Caco-2 (cell line): ENCODE results near the gene ADAM15. TPM values are rescaled to one million over a fixed set of nuclear protein-coding genes. Genes with fewer than 3 reads are reported as not detected.

Experiments used
- BruUV-seq: library from RNA; stranded (reverse); fragments of 400-500 nt; replicated peaks from 2 replicates; lab custom pipeline; 2021; lab: Mats Ljungman, UMichigan
- CTCF ChIA-PET: fragments of 300-600 bp; sonication (Branson Sonifier 250); formaldehyde crosslinking; loops from one replicate; lab custom pipeline; 2022; ENCODE audit warnings: antibody characterized with exemption; lab: Charles Lee
- POLR2A ChIA-PET: fragments of 300-600 bp; sonication (Branson Sonifier 250); formaldehyde crosslinking; loops from one replicate; lab custom pipeline; 2022; ENCODE audit warnings: antibody characterized with exemption; lab: Charles Lee
- DNase-seq, 2 experiments: peaks; one replicate each; pipeline versions ENCODE4 v3.0.0 to v3.0.0-alpha.2; 2020 to 2022
- H3K27me3 ChIP-seq: replicated peaks from 2 replicates; pipeline ENCODE4 v1.6.0; 2011; ENCODE audit warnings: low read length; ENCODE audit not compliant: control insufficient read depth, insufficient read depth
- H3K36me3 ChIP-seq: 2 replicates; pipeline ENCODE4 v1.5.1; 2011; ENCODE audit warnings: low read length; ENCODE audit not compliant: control insufficient read depth, insufficient read depth
- H3K4me1 ChIP-seq: fragments of 250-450 bp; sonication (Bioruptor Pico); 2 replicates; pipeline ENCODE4 v1.5.1; 2020; ENCODE audit warnings: mild to moderate bottlenecking
- H3K4me3 ChIP-seq: 2 replicates; pipeline ENCODE4 v1.5.1; 2011; ENCODE audit warnings: low read depth, mild to moderate bottlenecking, control low read depth, low read length
- H3K9me3 ChIP-seq: fragments of 250-450 bp; sonication (Bioruptor Pico); 2 replicates; pipeline ENCODE4 v1.5.1; 2020; ENCODE audit warnings: mild to moderate bottlenecking, moderate library complexity
- H3K27ac Mint-ChIP-seq: one replicate; pipeline ENCODE4 v1.8.0; 2022; ENCODE audit warnings: mixed read lengths; ENCODE audit not compliant: unreplicated experiment
- H3K27me3 Mint-ChIP-seq: one replicate; pipeline ENCODE4 v1.8.0; 2022; ENCODE audit warnings: mixed read lengths; ENCODE audit not compliant: insufficient read depth, unreplicated experiment
- H3K36me3 Mint-ChIP-seq: one replicate; pipeline ENCODE4 v1.8.0; 2022; ENCODE audit warnings: mild to moderate bottlenecking, mixed read lengths; ENCODE audit not compliant: insufficient read depth, unreplicated experiment
- H3K4me1 Mint-ChIP-seq: one replicate; pipeline ENCODE4 v1.8.0; 2022; ENCODE audit warnings: low read depth, mixed read lengths; ENCODE audit not compliant: unreplicated experiment
- H3K4me3 Mint-ChIP-seq: one replicate; pipeline ENCODE4 v1.8.0; 2022; ENCODE audit warnings: mild to moderate bottlenecking, moderate library complexity, mixed read lengths; ENCODE audit not compliant: unreplicated experiment
- H3K9me3 Mint-ChIP-seq: one replicate; pipeline ENCODE4 v1.8.0; 2022; ENCODE audit warnings: mixed read lengths; ENCODE audit not compliant: unreplicated experiment
- intact Hi-C: fragments of 100-400 bp; cut with micrococcal nuclease; formaldehyde crosslinking; loops from one replicate; pipeline ENCODE4 v1.10.0; 2022; ENCODE audit not compliant: unreplicated experiment
- total RNA-seq: library from RNA; stranded (reverse); gene quantifications from 2 replicates; pipeline ENCODE4 v1.2.3, GENCODE V29; 2022
- TF ChIP-seq, protein P1 (sequence below), 2 experiments: fragments of 200-600 bp in 1 of 2; IDR thresholded peaks; 1 replicate in 1 of 2; 2 replicates in 1 of 2; pipeline versions ENCODE4 v1.5.1 to v1.8.0; 2011 to 2022; ENCODE audit warnings: antibody characterized with exemption in 1 of 2, control low read depth in 1 of 2, inconsistent platforms in 1 of 2, low read depth in 1 of 2, low read length in 1 of 2, mild to moderate bottlenecking in 1 of 2, moderate library complexity in 1 of 2; ENCODE audit not compliant: insufficient read depth in 1 of 2, severe bottlenecking in 1 of 2, unreplicated experiment in 1 of 2

The ADAM15 gene
- total RNA-seq, 1 experiment from 2014 or later = 44.0 TPM

DNA sequence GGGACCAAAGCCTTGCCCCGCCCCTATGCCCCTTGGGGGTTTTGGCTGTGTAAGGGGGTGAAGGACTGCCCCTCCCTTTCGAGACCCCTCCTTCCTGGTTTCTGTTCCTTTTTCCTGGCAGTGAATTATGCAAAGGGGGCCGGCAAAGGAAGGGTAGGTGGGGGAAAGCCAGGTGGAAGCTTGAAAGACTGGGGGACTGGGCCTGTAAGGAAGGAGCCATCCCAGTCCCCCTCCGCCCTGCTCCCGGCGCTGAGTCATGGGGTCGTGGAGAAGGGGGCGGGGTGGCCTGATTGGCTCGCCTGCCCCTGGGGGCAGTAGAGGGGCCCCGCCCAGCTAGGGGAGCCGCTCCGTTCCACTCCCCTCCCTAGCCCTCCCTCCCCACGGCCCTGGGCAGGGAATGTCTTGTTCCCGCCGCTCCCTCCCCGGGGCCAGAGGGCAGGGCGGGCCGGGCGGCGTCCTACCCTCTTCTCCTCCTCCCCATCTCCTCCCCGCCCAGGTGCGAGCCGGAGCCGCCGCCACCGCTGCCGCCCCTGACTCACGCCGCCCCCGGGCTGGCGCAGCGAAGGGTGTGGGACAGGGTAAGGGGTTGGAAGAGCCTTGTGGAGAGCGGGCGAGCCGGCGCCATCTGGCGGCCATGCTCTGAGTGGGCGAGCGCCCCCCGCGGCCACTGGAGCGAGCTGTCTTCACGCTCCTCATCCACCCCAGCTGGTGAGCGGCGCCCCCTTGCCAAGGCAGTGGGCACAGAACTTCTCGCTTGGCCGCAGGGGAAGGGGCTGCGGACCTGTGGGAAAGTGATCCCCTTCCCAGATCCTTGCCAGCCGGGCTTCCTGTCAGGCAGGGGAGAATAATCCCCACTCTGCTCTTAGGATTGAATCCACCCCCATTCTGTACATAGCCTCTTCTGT, 33.8 kb upstream of the ADAM15 start:
- TF ChIP-seq, protein P1, sequence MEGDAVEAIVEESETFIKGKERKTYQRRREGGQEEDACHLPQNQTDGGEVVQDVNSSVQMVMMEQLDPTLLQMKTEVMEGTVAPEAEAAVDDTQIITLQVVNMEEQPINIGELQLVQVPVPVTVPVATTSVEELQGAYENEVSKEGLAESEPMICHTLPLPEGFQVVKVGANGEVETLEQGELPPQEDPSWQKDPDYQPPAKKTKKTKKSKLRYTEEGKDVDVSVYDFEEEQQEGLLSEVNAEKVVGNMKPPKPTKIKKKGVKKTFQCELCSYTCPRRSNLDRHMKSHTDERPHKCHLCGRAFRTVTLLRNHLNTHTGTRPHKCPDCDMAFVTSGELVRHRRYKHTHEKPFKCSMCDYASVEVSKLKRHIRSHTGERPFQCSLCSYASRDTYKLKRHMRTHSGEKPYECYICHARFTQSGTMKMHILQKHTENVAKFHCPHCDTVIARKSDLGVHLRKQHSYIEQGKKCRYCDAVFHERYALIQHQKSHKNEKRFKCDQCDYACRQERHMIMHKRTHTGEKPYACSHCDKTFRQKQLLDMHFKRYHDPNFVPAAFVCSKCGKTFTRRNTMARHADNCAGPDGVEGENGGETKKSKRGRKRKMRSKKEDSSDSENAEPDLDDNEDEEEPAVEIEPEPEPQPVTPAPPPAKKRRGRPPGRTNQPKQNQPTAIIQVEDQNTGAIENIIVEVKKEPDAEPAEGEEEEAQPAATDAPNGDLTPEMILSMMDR (IDR thresholded peaks at IDR 0.05; ENCODE audit: insufficient read depth in 1 of 2, low read depth in 1 of 2, low read length in 1 of 2, severe bottlenecking in 1 of 2, unreplicated experiment in 1 of 2) = peak; percentile 99 to 100
- peaks cover 68% of the 10 kb centered on the region for H3K36me3 Mint-ChIP-seq
- H3K27me3 ChIP-seq = no peaks in the 10 kb centered on the region
- H3K4me1 ChIP-seq = peaks cover 20% of the 10 kb centered on the region
- POLR2A ChIA-PET = interaction anchor here (0.7 to 1.5 kb wide), 7 partner anchors 9 to 177 kb away, joined by 3 to 5 read pairs (median 4); partner anchors contain the start of genes ADAM15 and PMVK
- H3K4me3 Mint-ChIP-seq = peak overlapping the region; percentile 56
- peak overlapping the region; percentile 6; the same call in 1 of the 2 replicates for H3K4me3 ChIP-seq
- peaks cover 1% of the 10 kb centered on the region for H3K36me3 ChIP-seq
- no peaks in the 10 kb centered on the region for H3K27me3 Mint-ChIP-seq
- H3K9me3 Mint-ChIP-seq = no peaks in the 10 kb centered on the region
- peaks cover 38% of the 10 kb centered on the region for H3K4me1 Mint-ChIP-seq
- peak overlapping the region; percentile 76 for H3K27ac Mint-ChIP-seq
- DNase-seq = peak; percentile 97 to 98
- H3K9me3 ChIP-seq = no peaks in the 10 kb centered on the region
- CTCF ChIA-PET = interaction anchor here (0.5 to 2.4 kb wide), 29 partner anchors 9 to 409 kb away, joined by 3 to 43 read pairs (median 6); partner anchors contain the start of genes ADAM15, ADAR, DCST1 and DCST2
- intact Hi-C loops = loop anchor here (1.0 to 2.0 kb wide), 3 partner anchors 15 to 45 kb away; partner anchors contain the start of genes ADAM15 and ZBTB7B
- BruUV-seq = TSS peak; percentile 97

DNA sequence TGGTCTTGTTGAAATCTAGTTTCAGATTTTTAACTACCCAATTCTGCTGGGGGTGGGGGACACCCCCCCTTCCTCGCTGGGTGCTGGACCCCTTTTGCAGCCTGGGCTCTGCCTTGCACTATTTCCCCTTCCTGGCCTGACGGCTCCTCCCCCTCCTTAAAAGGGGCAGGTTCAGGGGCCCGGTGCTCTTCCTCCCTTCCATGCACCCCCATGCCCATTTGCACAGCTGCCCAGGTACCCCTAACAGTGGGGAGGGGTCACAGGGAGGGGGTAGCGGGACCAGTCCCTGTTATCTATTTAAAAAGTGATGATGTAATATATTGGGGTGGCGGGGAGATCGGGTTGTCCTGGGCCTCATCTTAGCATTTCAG, 33.2 kb upstream of the ADAM15 start:
- Histone ChIP-seq H3K36me3 (peaks cover 1% of the 10 kb centered on the region), H3K9me3 (no peaks in the 10 kb centered on the region), H3K4me1 (peaks cover 22% of the 10 kb centered on the region), H3K27me3 (no peaks in the 10 kb centered on the region), H3K4me3 (0 out of 2 replicates have a peak overlapping the region, but pooled peaks have one; percentile 6)
- Mint-ChIP-seq H3K27me3 (no peaks in the 10 kb centered on the region), H3K9me3 (no peaks in the 10 kb centered on the region), H3K36me3 (peaks cover 66% of the 10 kb centered on the region), H3K4me3 (peak overlapping the region; percentile 56), H3K4me1 (peaks cover 42% of the 10 kb centered on the region), H3K27ac (peak overlapping the region; percentile 68)
- no TSS peak for BruUV-seq
- intact Hi-C loops = loop anchor here (1.0 to 2.0 kb wide), 3 partner anchors 16 to 46 kb away; partner anchors contain the start of genes ADAM15 and ZBTB7B
- TF ChIP-seq, protein P1 (IDR thresholded peaks at IDR 0.05; ENCODE audit: insufficient read depth in 1 of 2, low read depth in 1 of 2, low read length in 1 of 2, severe bottlenecking in 1 of 2, unreplicated experiment in 1 of 2) = no peak
- CTCF ChIA-PET = interaction anchor here (0.5 to 2.4 kb wide), 25 partner anchors 8 to 410 kb away, joined by 3 to 43 read pairs (median 6); partner anchors contain the start of genes ADAM15, ADAR, DCST1 and DCST2
- POLR2A ChIA-PET = interaction anchor here (0.9 to 1.5 kb wide), 3 partner anchors 11 to 33 kb away, joined by 4 to 5 read pairs (median 5); partner anchors contain the start of gene ADAM15
- no peak for DNase-seq
